GM10847 (cell line): ENCODE measurements around the gene MVK.

ENCODE experiments used
- POLR2A ChIP-seq: IDR thresholded peaks from 2 replicates; pipeline ENCODE4 v1.6.1; 2011; ENCODE audit not compliant: insufficient read length; ENCODE audit errors: extremely low read depth

MVK gene

DNA sequence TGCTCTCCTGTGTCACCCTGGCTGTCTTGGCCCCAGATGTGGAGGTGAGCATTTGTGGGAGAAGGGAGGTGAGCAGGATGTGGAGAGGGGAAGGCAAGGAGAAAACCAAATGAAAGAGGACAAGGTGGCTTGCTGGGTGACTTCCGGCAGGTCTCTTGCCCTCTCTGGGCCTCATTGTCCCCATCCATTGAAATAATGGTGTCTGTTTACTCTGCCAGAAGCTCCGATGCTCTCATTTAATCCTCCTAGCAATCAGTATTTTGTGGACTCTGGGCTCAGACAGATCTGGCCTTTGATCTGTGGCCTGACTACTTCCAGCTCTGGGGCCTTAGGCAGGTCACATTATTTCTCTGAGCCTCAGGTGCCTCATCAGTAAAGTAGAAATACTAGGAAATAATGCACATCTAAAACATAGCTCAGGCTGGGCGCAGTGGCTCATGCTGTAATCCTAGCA is 30.6 kb downstream of the MVK start:
- TF ChIP-seq POLR2A, result no peak

DNA sequence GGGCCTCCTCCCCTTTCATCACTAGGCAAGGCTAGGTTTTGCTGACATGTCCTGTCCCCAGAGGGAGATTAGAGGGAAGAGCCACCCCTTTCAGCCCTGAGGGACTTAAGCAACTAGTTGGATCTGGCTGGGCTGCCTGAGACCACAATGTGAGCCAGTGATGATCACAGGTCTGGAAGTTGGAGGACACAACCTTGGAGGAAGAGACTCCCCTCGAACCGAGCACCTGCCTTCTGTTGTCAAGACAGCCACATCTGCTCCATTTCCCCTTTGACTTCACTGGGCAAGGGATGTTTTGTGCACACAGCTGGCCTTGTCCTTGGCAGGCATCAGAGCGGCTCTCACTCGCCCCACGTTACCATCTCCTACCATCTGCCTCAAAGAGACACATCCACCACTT is 31.4 kb downstream of the MVK start:
- no peak for TF ChIP-seq POLR2A

DNA sequence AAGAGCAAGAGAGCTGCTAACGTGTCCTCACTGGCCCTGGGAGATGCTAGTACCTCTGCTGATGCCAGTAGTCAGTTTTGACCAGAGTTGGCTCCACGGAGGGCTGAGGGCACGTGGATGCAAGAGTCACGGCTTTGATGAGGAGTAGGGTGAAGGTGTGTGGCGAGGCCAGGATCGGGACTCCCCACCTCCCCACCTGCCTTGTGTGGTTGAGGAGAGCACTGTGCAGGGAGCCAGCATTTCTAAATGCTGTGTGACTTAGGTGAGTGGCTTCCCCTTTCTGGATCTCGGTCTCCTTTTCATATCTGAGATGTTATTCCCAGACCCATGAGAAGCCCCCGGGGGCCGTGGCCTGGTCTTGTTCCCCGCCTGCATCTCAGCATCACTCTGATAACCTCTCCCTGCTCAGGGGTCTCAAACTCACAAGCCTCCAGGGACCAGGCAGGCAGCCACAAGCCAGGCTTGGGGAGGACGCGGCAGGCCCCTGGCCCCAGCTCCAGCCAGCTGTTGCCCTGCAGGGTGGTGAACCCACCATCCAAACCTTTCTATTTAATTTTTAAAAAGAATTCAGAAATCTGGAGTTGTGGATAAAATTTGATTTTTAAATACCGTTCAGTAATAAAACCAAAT is 32.1 kb downstream of the MVK start:
- no peak for TF ChIP-seq POLR2A

DNA sequence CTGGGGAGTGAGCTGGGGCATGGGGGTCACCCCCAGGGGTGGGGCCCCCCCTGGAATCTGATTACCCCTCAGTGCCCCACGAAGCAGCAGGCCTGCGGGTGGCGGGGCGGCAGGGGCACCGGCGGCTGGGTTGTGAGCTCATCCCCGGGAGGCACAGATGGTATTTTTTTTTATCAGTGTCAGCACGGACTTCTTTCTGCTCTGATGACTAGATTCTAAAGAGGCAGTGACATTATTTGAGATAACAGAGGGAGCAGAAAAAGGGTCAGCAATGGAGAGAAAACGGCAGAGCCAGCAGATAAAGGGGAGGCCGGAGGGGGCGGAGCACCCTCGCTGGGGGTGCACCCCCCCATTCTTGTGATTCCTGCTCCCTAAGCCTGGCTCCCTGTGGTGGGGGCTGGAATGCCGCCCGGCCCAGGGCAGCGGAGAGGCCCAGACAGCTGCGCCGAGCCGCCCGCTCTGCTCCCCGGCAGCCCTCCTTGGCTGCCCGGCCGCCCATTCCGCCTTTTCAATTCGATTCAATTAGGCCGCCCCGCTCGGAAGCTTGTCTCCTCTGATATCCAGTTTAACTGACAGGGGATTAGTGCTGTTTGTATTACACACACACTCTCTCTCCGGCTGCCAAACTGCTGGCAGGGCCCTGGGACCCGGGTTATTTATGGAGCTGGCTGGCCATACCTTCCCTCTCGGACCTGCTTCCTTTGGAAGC is 32.9 kb downstream of the MVK start:
- TF ChIP-seq POLR2A, result no peak

DNA sequence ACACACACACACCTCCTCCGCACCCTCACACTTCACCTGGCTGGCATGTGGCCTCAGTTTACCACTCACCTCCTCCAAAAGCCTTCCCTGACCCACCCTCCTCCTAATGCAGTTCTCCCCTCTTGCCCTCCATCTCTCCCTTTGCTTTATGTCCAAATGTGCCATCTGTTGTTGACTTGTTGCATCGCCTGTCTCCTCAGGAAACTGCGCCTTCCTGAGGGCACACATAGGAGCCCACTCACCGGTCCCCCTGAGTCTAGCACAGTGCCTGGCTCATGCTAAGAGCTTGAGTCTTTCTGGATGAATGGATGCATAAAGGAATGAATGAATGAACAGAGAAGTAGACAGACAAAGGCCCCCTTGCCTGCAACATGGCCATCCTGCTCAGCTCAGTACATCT is 34.0 kb downstream of the MVK start:
- TF ChIP-seq POLR2A, result no peak

DNA sequence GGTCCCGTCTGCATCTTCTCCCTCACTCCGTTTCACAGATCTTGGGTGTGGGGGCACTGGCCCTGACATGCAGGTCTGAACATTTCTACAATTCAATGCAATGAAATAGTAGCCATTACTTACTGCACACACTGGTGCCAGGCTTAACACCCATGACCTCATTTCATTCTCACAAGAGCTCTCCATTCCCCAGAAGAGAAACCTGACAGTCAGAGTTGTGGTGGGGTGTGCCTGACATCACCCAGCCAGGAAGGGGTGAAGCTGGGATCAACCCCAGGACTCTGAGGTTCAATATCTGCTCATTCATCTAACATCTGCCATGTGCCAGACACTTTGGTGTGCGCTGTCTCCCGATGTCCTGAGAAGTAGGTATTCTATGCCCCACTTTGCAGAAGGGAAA is 34.7 kb downstream of the MVK start:
- no peak for TF ChIP-seq POLR2A

DNA sequence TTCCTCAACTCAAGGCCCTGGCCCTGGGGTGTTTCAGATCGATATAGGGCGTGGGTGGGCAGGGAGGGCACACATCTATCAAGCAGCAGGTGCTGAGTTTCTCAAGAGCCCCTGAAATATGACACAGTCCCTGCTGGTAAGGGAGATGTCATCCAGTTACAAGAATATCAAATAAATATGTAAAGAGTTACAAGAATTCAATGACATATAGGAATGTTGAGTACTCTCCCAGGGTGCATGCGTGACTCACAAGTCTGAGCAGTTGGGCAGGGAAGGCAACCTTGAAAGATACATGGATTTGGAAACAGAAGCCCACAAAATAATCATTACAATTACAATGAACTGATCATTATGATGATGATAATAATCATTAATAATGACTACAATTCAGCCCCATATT is 35.2 kb downstream of the MVK start:
- TF ChIP-seq POLR2A, result no peak

DNA sequence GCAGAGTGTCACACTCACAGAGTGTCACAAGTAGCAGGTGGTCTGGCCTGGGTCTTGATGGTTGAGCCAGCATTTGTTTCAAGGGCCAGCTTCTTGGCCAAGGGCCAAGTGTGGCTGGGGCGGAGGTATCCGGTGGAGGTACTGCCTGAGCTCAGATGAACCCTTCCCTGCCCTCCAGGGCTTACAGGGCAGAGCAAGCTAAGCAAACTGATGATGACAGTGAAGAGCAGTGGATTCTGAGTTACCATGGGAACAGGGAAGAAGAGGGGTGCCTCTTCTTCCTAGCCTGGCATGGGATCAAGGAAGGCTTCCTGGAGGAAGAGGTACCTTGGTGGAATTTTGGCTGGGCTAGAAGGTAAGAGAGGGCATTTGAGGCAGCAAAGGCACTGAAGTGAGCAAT is 35.7 kb downstream of the MVK start:
- no peak for TF ChIP-seq POLR2A

DNA sequence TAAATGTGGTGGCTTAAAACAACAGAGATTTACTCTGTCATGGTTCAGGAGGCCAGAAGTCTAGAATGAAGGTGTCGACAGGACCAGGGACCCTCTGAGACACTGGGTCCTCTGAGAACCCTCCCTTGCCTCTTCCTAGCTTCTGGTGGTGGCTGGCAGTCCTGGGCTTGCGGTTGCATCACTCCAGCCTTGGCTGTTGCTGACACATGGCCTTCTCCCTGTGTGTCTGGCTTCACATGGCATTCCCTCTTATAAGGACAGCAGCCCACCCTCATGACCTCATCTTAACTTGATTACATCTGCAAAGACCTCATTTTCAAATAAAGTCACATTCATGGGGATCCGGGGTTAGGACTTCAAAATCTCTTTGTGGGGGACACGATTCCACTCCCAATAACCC is 36.9 kb downstream of the MVK start:
- TF ChIP-seq POLR2A, result no peak

DNA sequence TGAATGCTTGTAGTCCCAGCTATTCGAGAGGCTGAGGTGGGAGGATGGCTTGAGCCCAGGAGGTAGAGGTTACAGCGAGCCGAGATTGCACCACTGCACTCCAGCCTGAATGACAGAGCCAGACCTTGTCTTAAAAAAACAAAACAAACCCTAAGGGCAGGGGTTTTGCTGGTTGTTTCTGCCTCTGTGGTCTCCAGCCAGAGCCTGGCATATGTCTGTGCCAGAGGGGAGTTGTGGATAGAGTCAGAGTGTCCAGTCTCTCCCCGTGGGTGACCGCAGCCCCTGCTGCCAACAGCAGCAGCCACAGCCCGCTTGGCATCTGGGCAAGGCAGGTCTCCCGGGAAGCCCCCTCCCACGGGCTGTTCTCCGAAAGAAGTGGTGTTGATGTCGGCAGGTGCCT is 37.6 kb downstream of the MVK start:
- TF ChIP-seq POLR2A, result no peak

DNA sequence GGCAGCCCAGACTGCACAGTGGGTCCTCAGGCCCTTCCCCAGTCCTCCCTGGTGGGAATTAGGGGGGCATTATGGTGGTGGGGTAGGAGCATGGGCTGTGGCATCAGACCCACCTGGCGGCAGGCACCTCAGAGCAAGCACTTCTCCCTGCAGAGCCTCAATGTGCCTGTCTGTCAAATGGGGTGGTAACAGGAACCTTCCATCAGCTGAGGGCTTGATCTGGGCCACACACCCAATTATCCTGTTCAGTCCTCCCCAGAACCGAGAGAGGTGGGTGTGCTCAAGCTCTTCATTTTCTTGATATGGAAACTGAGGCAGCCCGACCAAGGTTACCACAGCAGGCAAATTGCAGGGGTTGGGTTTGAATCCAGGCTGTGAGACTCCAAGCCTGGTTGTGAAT is 38.4 kb downstream of the MVK start:
- no peak for TF ChIP-seq POLR2A

DNA sequence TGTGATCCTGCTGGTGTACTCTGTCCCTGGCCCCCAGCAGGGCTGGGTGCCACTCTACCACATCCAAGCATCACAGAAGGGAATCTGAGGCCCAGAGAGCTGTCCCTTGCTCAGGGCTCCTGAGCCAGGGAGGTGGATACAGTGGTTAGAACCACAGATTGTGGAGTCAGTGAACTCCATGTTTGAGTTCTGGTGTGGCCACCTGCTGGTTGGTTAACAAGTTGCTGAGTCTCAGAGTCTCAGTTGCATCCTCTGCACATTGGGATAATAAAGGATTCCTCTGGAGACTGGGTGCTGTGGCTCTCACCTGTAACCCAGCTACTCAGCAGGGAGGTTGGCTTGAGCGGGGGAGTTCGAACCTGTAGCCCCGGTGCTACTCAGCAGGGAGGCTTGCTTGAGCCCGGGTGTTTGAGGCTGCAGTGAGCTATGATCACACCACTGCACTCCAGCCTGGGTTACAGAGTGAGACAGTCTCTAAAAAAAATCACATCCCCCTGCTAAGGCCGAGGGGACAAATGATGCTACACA is 39.4 kb downstream of the MVK start:
- TF ChIP-seq POLR2A, result no peak

DNA sequence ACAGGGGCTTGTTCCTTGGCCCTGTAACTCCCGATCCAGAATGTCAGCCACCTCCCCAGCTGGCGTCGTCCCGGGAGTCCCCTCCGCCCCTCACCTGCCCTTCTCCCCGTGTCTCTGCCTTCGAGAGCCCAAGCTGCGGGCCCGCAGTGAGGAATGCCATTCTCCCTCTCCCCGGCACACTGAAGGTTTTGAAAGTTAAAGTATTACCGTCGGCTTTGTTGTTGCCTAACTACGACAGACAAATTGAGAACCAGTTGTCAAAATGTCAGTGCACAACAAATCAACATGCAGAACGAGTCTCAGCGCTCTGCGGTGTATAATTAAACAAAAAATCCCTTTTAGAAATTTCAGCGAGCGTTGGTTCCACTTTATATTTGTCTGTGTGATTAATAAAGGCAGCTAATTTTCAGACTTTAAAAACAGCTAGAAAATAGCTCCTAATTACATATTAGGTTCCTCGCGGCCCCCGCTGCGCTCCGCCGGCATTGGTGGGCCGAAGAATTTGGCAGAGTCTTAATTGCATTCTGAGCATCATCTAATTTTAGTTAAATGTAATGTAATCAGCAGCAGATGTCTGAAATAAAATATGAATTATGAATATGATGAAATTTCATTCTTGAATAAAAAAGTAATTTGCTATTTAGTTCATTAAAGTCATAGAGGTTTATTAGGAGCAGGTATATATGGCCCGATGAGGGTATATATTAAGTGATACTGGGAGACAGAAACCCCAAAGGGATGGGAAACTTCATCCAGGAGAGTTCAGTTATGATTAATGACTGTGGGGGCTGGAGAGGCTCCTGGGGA is 40.3 kb downstream of the MVK start:
- TF ChIP-seq POLR2A, result no peak

DNA sequence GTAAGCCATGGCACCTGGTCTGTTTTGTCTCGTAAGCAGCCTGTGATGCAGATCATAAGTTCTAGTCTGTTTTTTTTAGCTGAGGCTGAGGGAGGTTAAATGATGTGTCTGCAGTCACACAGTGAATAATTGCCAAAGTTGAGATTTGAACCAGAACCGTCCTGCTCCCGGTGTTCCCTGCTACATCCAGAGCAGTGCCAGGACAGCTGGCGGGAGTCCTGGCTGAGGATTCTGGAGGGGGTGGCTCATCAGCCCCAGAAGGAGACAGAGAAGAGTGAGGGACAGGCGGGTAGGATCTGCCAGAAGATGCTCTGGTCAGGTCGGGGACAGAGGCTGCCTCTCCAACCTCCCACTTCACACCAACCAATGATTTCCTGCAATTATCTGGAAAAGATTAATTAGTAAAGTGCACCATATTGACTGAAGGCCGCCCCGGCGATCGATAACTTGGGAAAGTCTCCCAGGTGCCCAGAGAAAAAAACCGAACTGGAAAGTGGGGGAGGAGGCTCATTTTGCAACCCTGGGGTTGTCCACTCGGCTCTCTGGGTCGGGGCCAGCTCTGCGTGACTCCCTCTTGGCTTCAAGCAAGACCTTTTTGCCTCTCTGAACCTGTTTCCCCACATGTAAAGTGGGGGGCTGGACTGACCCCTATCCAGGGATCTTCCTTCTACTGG is 42.1 kb downstream of the MVK start:
- TF ChIP-seq POLR2A, result no peak

DNA sequence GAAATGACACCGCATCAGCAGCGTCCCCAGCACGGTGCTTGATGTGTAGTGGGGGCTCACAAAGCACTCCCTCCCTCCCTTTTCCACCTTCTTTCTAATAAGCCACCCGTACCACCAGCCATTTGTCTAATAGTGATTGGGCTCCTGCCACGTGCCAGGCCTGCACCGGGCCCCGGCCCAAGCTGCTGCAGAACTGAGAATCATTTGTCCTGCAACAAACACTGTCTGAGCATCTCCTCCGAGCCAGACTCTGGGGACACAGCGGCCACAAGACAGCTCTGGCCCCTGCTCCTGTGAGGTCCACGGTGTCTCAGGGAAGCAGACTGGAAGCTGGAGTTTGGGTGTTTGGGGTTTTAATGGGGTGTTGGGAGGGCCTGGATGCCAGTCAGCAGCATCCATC is 43.9 kb downstream of the MVK start:
- no peak for TF ChIP-seq POLR2A
